ENCODE measurements around the gene MFSD6. TPM values are rescaled to one million over a fixed set of nuclear protein-coding genes. Genes with fewer than 3 reads are reported as not detected.

The MFSD6 gene
- polyA plus RNA-seq, 1 of the 3 experiments (the other 2 are of a cell fraction) = 15.1 TPM

DNA sequence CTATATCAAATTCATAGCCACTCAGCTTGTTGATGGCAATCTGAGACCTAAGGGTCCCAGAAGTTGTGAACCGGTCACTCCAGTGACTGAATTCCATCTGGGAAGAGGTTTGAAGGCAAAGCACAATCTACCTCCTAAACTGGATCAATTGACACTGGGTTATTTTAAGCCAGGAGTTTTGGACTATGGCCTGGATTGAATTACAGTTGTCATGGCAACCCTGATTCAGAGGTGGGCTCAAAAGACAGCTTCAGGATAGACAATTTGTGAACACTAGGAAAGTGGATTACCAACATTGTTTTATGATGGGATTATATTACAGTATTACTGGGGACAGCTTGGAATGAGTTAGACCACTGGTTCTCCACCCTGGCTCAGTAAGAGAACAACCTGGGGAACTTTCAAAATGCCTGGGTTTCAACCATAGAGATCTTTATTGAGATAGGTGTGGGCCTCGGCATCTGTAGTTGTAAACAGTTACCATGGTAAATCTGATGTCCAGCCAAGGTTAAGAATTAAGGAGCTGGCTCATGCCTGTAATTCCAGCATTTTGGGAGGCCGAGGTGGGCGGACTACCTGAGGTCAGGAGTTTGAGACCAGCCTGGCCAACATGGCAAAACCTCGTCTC is 58.8 kb downstream of the MFSD6 start:
- Histone ChIP-seq H3K27ac (ENCODE audit: low read depth in 2 of 2, low read length in 1 of 2) (peak overlapping the region; percentile 88 to 93), H3K79me2 (ENCODE audit: insufficient read depth) (no peaks in the 10 kb centered on the region), H3K27me3 (ENCODE audit: insufficient read depth) (no peaks in the 10 kb centered on the region), H3K36me3 (replicated peaks in 1 of 2; ENCODE audit: control insufficient read depth in 1 of 2, insufficient read depth in 2 of 2, low read length in 1 of 2) (no peaks in the 10 kb centered on the region), H3K9me3 (no peaks in the 10 kb centered on the region), H3K4me3 (ENCODE audit: low read depth in 2 of 2, low read length in 1 of 2) (no peak overlapping the region), H3K9ac (no peak overlapping the region), H3K4me1 (ENCODE audit: control insufficient read depth in 1 of 2, insufficient read depth in 2 of 2, low read depth in 1 of 2, low read length in 1 of 2) (peaks cover 34 to 46% of the 10 kb centered on the region in 2 experiments), H2AFZ (ENCODE audit: low read depth) (peak overlapping the region; percentile 48), H3K4me2 (peak overlapping the region; percentile 52), H3K9me2 (no peaks in the 10 kb centered on the region), H3F3A (replicated peaks; ENCODE audit: insufficient read depth) (peaks cover 22% of the 10 kb centered on the region), H4K20me1 (ENCODE audit: insufficient read depth) (no peaks in the 10 kb centered on the region)
- ChIA-PET CTCF (interaction anchor here (1.0 to 1.6 kb wide), 2 partner anchors 11 to 12 kb away, joined by 3 to 7 read pairs; no protein-coding TSS in a partner anchor), POLR2A (interaction anchor here (1.1 kb wide), 1 partner anchor 22 kb away, joined by 3 read pairs; no protein-coding TSS in a partner anchor)
- TF ChIP-seq MXI1 (IDR thresholded peaks at IDR 0.05; ENCODE audit: low read depth, low read length) (no peak), TEAD4 (IDR thresholded peaks at IDR 0.05; ENCODE audit: borderline replicate concordance, insufficient read depth) (no peak), CHD2 (IDR thresholded peaks at IDR 0.05; ENCODE audit: low read length, partially characterized antibody) (no peak), RCOR1 (IDR thresholded peaks at IDR 0.05; ENCODE audit: low read length) (no peak), FOXJ3 (CRISPR knock-in tag; IDR thresholded peaks at IDR 0.05) (no peak), TCF12 (IDR thresholded peaks at IDR 0.05) (peak; percentile 13; the same call in 1 of the 2 replicates), NRF1 (IDR thresholded peaks at IDR 0.05; ENCODE audit: low read depth, low read length) (no peak)
- TF ChIP-seq, protein P1, sequence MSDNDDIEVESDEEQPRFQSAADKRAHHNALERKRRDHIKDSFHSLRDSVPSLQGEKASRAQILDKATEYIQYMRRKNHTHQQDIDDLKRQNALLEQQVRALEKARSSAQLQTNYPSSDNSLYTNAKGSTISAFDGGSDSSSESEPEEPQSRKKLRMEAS (IDR thresholded peaks at IDR 0.05; ENCODE audit: low read depth) = 0 out of 2 replicates have a peak, but pooled peaks have one; percentile 3
- TF ChIP-seq, protein P2, sequence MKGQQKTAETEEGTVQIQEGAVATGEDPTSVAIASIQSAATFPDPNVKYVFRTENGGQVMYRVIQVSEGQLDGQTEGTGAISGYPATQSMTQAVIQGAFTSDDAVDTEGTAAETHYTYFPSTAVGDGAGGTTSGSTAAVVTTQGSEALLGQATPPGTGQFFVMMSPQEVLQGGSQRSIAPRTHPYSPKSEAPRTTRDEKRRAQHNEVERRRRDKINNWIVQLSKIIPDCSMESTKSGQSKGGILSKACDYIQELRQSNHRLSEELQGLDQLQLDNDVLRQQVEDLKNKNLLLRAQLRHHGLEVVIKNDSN (IDR thresholded peaks at IDR 0.05; ENCODE audit: borderline replicate concordance, low read depth) = no peak
- TF ChIP-seq, protein P3, sequence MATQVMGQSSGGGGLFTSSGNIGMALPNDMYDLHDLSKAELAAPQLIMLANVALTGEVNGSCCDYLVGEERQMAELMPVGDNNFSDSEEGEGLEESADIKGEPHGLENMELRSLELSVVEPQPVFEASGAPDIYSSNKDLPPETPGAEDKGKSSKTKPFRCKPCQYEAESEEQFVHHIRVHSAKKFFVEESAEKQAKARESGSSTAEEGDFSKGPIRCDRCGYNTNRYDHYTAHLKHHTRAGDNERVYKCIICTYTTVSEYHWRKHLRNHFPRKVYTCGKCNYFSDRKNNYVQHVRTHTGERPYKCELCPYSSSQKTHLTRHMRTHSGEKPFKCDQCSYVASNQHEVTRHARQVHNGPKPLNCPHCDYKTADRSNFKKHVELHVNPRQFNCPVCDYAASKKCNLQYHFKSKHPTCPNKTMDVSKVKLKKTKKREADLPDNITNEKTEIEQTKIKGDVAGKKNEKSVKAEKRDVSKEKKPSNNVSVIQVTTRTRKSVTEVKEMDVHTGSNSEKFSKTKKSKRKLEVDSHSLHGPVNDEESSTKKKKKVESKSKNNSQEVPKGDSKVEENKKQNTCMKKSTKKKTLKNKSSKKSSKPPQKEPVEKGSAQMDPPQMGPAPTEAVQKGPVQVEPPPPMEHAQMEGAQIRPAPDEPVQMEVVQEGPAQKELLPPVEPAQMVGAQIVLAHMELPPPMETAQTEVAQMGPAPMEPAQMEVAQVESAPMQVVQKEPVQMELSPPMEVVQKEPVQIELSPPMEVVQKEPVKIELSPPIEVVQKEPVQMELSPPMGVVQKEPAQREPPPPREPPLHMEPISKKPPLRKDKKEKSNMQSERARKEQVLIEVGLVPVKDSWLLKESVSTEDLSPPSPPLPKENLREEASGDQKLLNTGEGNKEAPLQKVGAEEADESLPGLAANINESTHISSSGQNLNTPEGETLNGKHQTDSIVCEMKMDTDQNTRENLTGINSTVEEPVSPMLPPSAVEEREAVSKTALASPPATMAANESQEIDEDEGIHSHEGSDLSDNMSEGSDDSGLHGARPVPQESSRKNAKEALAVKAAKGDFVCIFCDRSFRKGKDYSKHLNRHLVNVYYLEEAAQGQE (IDR thresholded peaks at IDR 0.05; ENCODE audit: low read depth, low read length) = no peak
- TF ChIP-seq, protein P4, sequence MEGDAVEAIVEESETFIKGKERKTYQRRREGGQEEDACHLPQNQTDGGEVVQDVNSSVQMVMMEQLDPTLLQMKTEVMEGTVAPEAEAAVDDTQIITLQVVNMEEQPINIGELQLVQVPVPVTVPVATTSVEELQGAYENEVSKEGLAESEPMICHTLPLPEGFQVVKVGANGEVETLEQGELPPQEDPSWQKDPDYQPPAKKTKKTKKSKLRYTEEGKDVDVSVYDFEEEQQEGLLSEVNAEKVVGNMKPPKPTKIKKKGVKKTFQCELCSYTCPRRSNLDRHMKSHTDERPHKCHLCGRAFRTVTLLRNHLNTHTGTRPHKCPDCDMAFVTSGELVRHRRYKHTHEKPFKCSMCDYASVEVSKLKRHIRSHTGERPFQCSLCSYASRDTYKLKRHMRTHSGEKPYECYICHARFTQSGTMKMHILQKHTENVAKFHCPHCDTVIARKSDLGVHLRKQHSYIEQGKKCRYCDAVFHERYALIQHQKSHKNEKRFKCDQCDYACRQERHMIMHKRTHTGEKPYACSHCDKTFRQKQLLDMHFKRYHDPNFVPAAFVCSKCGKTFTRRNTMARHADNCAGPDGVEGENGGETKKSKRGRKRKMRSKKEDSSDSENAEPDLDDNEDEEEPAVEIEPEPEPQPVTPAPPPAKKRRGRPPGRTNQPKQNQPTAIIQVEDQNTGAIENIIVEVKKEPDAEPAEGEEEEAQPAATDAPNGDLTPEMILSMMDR (IDR thresholded peaks at IDR 0.05) = no peak
- TF ChIP-seq, protein P5, sequence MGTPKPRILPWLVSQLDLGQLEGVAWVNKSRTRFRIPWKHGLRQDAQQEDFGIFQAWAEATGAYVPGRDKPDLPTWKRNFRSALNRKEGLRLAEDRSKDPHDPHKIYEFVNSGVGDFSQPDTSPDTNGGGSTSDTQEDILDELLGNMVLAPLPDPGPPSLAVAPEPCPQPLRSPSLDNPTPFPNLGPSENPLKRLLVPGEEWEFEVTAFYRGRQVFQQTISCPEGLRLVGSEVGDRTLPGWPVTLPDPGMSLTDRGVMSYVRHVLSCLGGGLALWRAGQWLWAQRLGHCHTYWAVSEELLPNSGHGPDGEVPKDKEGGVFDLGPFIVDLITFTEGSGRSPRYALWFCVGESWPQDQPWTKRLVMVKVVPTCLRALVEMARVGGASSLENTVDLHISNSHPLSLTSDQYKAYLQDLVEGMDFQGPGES (IDR thresholded peaks at IDR 0.05; ENCODE audit: low read depth, low read length) = no peak
- 69% methylated on average over 5 of the region's 5 CpGs for WGBS (ENCODE audit: low lambda C conversion rate)
- DNase-seq = peak; percentile 20
